ENCODE data around the gene RNF220.
A peak's percentile ranks its signal among the peaks of the same experiment; 100 is the strongest.

Gene RNF220

GRCh38 chr1:44676484-44677200, 271.6 kb downstream of the RNF220 start:
- peak overlapping the region; percentile 70; the same call in 1 of the 2 replicates for H3K27ac ChIP-seq
- TF ChIP-seq, protein P1, sequence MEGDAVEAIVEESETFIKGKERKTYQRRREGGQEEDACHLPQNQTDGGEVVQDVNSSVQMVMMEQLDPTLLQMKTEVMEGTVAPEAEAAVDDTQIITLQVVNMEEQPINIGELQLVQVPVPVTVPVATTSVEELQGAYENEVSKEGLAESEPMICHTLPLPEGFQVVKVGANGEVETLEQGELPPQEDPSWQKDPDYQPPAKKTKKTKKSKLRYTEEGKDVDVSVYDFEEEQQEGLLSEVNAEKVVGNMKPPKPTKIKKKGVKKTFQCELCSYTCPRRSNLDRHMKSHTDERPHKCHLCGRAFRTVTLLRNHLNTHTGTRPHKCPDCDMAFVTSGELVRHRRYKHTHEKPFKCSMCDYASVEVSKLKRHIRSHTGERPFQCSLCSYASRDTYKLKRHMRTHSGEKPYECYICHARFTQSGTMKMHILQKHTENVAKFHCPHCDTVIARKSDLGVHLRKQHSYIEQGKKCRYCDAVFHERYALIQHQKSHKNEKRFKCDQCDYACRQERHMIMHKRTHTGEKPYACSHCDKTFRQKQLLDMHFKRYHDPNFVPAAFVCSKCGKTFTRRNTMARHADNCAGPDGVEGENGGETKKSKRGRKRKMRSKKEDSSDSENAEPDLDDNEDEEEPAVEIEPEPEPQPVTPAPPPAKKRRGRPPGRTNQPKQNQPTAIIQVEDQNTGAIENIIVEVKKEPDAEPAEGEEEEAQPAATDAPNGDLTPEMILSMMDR (conservative IDR thresholded peaks at IDR 0.05), result no peak
- no peak for TF ChIP-seq ZFX (IDR thresholded peaks at IDR 0.05)

- no peak overlapping the region for H3K27ac ChIP-seq
- no peak for TF ChIP-seq ZFX (IDR thresholded peaks at IDR 0.05)
- TF ChIP-seq, protein P1 (conservative IDR thresholded peaks at IDR 0.05), result peak; percentile 72
Observed at GRCh38 chr1:44677201-44677766, 272.2 kb downstream of the RNF220 start.

- TF ChIP-seq ZFX (IDR thresholded peaks at IDR 0.05), result no peak
- TF ChIP-seq, protein P1 (conservative IDR thresholded peaks at IDR 0.05), result no peak
- H3K27ac ChIP-seq, result no peak overlapping the region
Observed at GRCh38 chr1:44678120-44678519, 273.1 kb downstream of the RNF220 start.

DNA sequence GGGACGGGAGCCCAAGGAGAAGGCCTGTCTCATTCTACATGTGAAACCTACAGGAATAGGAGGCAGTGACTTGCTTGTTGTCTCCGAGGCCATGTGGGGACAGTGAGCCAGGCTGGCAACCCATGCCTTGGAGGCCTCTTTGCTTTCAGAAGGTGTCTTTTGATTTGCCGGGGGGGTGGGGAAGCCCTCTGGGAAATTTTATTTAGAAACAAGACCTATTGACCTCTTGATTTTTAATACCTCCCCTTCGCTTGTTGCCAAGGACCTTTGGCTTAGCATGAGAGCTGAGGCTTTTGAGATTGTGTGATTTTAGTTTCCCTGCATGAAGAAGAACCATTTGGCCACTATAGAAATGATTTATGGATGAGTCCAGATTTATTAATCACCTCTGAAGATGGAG, 273.6 kb downstream of the RNF220 start:
- TF ChIP-seq, protein P1 (conservative IDR thresholded peaks at IDR 0.05), result no peak
- TF ChIP-seq ZFX (IDR thresholded peaks at IDR 0.05), result no peak
- H3K27ac ChIP-seq, result no peak overlapping the region

GRCh38 chr1:44679468-44679867, 274.4 kb downstream of the RNF220 start:
- no peak for TF ChIP-seq ZFX (IDR thresholded peaks at IDR 0.05)
- TF ChIP-seq, protein P1 (conservative IDR thresholded peaks at IDR 0.05), result no peak
- no peak overlapping the region for H3K27ac ChIP-seq

DNA sequence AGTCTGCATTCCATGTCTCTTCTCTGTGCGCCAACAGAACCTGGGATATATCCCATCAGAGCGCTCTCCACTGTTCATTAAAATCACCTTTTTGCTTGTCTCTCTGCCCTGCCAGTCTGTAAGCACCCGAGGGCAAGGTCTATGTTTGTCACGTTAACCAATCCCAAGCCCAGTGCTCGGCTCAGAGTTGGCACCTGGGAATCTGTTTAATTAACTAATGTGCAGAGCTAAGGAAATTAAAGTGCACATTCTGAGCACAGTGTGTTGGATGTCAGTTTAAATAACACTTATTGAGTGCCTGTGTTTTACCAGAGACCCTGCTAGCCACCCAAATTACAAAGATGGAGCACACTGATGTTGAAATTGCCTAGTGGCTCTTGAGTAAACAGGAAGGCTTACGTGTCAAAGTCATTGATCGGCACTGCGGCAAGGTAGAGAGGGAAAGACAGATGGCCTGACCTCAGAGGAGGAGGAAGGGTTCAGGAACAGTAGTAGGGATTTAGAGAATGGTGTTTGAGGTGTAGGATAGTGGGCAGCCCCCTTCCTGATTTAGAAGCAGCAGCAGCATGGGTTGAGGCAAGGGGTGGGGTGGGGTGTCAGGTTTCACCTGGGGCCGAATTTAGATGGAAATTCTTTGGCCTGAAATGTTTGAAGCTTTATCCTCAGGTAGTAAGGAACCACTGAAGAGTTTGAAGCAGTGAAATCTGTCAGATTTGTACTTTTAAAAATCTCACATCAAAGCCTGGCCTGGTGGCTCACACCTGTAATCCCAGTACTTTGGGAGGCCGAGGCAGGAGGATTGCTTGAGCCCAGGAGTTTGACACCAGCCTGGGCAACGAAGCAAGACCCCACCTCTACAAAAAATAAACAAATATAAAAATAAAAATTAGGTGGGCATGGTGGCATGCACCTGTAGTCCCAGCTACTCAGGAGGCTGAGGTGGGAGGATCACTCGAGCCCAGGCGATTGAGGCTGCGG, 277.1 kb downstream of the RNF220 start:
- no peak for TF ChIP-seq ZFX (IDR thresholded peaks at IDR 0.05)
- TF ChIP-seq, protein P1 (conservative IDR thresholded peaks at IDR 0.05), result no peak
- no peak overlapping the region for H3K27ac ChIP-seq

All from C4-2B (cell line).